GM18507 (cell line): ENCODE measurements around the gene KRTAP5-1.
A peak's percentile ranks its signal among the peaks of the same experiment; 100 is the strongest.

Experiments
- DNase-seq: peaks from one replicate; pipeline ENCODE4 v3.0.0; 2011; ENCODE audit warnings: low read depth; ENCODE audit not compliant: insufficient read length; ENCODE audit errors: extremely low spot score
- FAIRE-seq: peaks from 2 replicates; lab custom pipeline; 2011; peaks lifted over from hg19 to GRCh38; lab: Jason Lieb, UNC

KRTAP5-1 gene

GRCh38 chr11:1573903-1574237 is 11.2 kb downstream of the KRTAP5-1 start:
- DNase-seq (no peak), FAIRE-seq (no peak)

- no peak for DNase-seq
Measured at GRCh38 chr11:1573077-1573902, 11.8 kb downstream of the KRTAP5-1 start.

GRCh38 chr11:1572197-1573076 is 12.6 kb downstream of the KRTAP5-1 start, which contains the start of gene DUSP8:
DUSP8 (minus strand) TSS chr11:1572271; CDS start chr11:1565826, 6,445 bp downstream.
- DNase-seq, result peak; percentile 81
- no peak for FAIRE-seq

More at GRCh38 chr11:1573077-1573902, 11.8 kb downstream of the KRTAP5-1 start:
- no peak for FAIRE-seq

GRCh38 chr11:1571760-1572196 is 13.3 kb downstream of the KRTAP5-1 start:
- DNase-seq (no peak), FAIRE-seq (no peak)

- FAIRE-seq, result no peak
- no peak for DNase-seq
Measured at GRCh38 chr11:1570896-1571759, 14.0 kb downstream of the KRTAP5-1 start.

GRCh38 chr11:1570531-1570895 is 14.6 kb downstream of the KRTAP5-1 start:
- no peak for FAIRE-seq
- no peak for DNase-seq

GRCh38 chr11:1570001-1570453 is 15.1 kb downstream of the KRTAP5-1 start:
- DNase-seq, result no peak
- FAIRE-seq, result no peak

- no peak for DNase-seq
- FAIRE-seq, result no peak
Measured at GRCh38 chr11:1569251-1569780, 15.8 kb downstream of the KRTAP5-1 start.

- no peak for DNase-seq
Measured at GRCh38 chr11:1568441-1568911, 16.6 kb downstream of the KRTAP5-1 start.

GRCh38 chr11:1567721-1568100 is 17.4 kb downstream of the KRTAP5-1 start:
- FAIRE-seq, result no peak
- DNase-seq, result no peak

More at GRCh38 chr11:1568441-1568911, 16.6 kb downstream of the KRTAP5-1 start:
- no peak for FAIRE-seq

- no peak for DNase-seq
- no peak for FAIRE-seq
Measured at GRCh38 chr11:1567052-1567720, 17.9 kb downstream of the KRTAP5-1 start.

- DNase-seq (no peak), FAIRE-seq (no peak)
Measured at GRCh38 chr11:1566381-1567051, 18.6 kb downstream of the KRTAP5-1 start.

GRCh38 chr11:1565904-1566247 is 19.2 kb downstream of the KRTAP5-1 start:
- FAIRE-seq, result no peak
- no peak for DNase-seq

GRCh38 chr11:1565173-1565903 is 19.7 kb downstream of the KRTAP5-1 start:
- DNase-seq (no peak), FAIRE-seq (no peak)

GRCh38 chr11:1564535-1565172 is 20.4 kb downstream of the KRTAP5-1 start:
- DNase-seq, result no peak
- no peak for FAIRE-seq

GRCh38 chr11:1563697-1564534 is 21.2 kb downstream of the KRTAP5-1 start:
- no peak for FAIRE-seq
- DNase-seq, result no peak
